RWPE2 (cell line): ENCODE data around the gene WNT3A.

Experiments used
- ATAC-seq: fragments of 200-7000 bp; cut with Tn5 transposase; 3 replicates; pipeline ENCODE4 v1.9.1; 2021; ENCODE audit warnings: low read depth
- DNase-seq: peaks from one replicate; pipeline ENCODE4 v3.0.0-alpha.2; 2020; ENCODE audit warnings: low spot score
- H3K27ac ChIP-seq: fragments of 450-650 bp; 2 replicates; pipeline ENCODE4 v1.5.1; 2017; ENCODE audit warnings: mild to moderate bottlenecking; ENCODE audit not compliant: poor library complexity, severe bottlenecking
- H3K27me3 ChIP-seq: fragments of 250-450 bp; sonication (Bioruptor Pico); 2 replicates; pipeline ENCODE4 v1.5.1; 2021; ENCODE audit warnings: mild to moderate bottlenecking, moderate library complexity; ENCODE audit not compliant: insufficient read depth, poor library complexity, severe bottlenecking
- H3K36me3 ChIP-seq: fragments of 250-450 bp; sonication (Bioruptor Pico); 2 replicates; pipeline ENCODE4 v1.5.1; 2020; ENCODE audit warnings: low read depth, mild to moderate bottlenecking, moderate library complexity
- H3K4me1 ChIP-seq: fragments of 250-450 bp; sonication (Bioruptor Pico); 2 replicates; pipeline ENCODE4 v1.5.1; 2021; ENCODE audit warnings: mild to moderate bottlenecking, moderate library complexity; ENCODE audit not compliant: insufficient read depth, poor library complexity, severe bottlenecking
- H3K4me3 ChIP-seq: fragments of 250-450 bp; sonication (Bioruptor Pico); 2 replicates; pipeline ENCODE4 v1.5.1; 2021; ENCODE audit warnings: mild to moderate bottlenecking, moderate library complexity; ENCODE audit not compliant: severe bottlenecking
- H3K9me3 ChIP-seq: fragments of 250-450 bp; sonication (Bioruptor Pico); 2 replicates; pipeline ENCODE4 v1.5.1; 2021; ENCODE audit warnings: mild to moderate bottlenecking, moderate library complexity; ENCODE audit not compliant: severe bottlenecking
- TF ChIP-seq, protein P1 (sequence below): fragments of 450-650 bp; IDR thresholded peaks from one replicate; pipeline ENCODE4 v1.5.1; 2017; ENCODE audit warnings: mild to moderate bottlenecking, moderate library complexity; ENCODE audit not compliant: poor library complexity, severe bottlenecking

Gene WNT3A

DNA sequence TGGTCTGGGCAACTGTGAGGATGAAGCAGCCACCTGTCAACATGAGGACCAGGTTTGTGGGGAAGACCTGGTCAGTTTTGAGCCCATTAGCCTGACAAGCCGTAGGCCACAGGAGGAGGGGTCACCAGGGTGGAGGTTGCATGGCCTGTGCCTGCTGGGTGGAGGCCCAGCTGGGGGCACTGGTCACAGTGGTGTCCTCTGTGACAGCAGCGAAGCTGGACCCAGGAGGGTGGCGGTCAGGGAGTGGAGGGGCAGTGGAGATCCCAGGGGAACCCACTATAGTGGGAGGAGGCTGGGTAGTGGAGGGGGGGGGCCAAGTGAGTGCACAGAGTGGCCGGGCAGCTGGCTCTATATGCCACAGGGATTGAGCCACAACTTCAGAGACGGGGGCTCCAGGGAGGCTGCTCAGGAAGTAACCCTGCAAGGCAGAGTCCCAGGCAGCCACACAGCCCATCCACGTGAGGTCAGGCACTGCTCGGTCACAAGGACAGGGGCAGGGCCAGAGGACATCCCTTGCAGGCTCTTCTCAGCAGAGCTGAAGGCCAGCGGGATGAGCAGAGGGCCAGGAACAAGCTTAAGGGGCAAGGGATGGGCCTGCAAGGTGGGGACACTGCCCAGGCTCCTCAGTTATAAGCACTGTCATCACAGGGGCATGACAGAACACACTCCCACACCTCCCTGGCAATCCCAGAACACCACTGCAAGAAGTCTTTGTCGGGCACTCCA, 98.6 kb downstream of the WNT3A start:
- no peak overlapping the region for H3K27ac ChIP-seq
- no peak overlapping the region for H3K4me3 ChIP-seq
- TF ChIP-seq, protein P1, sequence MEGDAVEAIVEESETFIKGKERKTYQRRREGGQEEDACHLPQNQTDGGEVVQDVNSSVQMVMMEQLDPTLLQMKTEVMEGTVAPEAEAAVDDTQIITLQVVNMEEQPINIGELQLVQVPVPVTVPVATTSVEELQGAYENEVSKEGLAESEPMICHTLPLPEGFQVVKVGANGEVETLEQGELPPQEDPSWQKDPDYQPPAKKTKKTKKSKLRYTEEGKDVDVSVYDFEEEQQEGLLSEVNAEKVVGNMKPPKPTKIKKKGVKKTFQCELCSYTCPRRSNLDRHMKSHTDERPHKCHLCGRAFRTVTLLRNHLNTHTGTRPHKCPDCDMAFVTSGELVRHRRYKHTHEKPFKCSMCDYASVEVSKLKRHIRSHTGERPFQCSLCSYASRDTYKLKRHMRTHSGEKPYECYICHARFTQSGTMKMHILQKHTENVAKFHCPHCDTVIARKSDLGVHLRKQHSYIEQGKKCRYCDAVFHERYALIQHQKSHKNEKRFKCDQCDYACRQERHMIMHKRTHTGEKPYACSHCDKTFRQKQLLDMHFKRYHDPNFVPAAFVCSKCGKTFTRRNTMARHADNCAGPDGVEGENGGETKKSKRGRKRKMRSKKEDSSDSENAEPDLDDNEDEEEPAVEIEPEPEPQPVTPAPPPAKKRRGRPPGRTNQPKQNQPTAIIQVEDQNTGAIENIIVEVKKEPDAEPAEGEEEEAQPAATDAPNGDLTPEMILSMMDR, result no peak
- ATAC-seq, result no peak
- no peaks in the 10 kb centered on the region for H3K27me3 ChIP-seq
- H3K9me3 ChIP-seq, result no peaks in the 10 kb centered on the region
- no peaks in the 10 kb centered on the region; the same call in 1 of the 2 replicates for H3K36me3 ChIP-seq
- DNase-seq, result no peak
- no peaks in the 10 kb centered on the region for H3K4me1 ChIP-seq

DNA sequence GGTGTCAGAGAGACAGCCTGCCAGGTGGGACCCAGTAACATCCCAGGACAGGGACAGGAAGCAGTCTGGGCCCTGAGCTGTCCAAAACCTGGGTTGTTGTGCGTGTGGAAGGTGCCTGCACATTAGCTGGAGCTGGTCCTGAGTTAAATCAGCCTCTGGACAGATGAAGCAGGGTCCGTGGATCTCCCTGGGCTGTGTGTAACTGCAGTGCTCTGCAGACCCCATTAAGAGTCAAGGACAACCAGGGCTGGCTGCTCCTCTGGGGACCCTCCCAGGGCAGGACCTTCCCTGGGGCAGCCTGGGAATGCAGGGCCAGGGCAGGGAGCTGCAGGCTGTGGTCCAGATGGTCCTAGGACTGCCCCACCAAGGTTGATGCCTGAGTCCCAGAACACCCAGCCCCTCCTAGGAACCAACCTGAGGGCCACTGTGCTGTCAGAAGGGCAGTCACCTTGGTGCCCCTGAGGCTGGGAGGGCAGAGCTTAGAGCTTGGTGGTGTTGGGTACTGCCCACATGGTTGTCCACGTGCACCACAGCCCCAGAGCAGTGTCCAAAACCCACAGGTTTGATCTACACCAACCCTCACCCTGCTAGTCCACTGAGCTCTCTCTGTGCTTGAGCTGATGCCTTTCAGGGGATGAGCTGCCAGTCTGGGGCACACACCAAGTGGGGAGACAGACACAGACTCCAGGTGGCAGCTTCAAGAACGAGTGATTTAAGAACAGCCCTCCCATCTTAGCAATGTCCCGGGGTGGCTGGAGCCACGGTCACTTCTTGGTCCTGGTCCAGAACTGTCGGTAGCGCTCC, 99.4 kb downstream of the WNT3A start:
- Histone ChIP-seq H3K4me3 (no peak overlapping the region), H3K27me3 (no peaks in the 10 kb centered on the region), H3K36me3 (no peaks in the 10 kb centered on the region), H3K4me1 (no peaks in the 10 kb centered on the region), H3K27ac (no peak overlapping the region), H3K9me3 (no peaks in the 10 kb centered on the region)
- ATAC-seq (no peak), DNase-seq (no peak)
- TF ChIP-seq, protein P1, result no peak

DNA sequence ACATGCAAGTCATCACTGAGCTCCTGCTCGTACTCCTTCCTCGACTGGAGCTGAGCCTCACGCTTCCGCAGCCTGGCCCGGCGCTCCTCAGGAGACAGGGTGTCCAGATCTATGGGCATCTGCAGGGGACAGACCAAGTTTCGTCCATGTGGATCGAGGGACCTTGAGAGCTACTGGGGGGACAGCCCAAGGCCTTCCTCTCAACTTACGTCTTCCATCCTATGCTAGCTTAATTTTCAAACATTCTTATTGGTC, 99.9 kb downstream of the WNT3A start:
- TF ChIP-seq, protein P1, result no peak
- Histone ChIP-seq H3K27me3 (no peaks in the 10 kb centered on the region), H3K9me3 (no peaks in the 10 kb centered on the region), H3K4me3 (no peak overlapping the region), H3K4me1 (no peaks in the 10 kb centered on the region), H3K27ac (no peak overlapping the region), H3K36me3 (no peaks in the 10 kb centered on the region)
- no peak for ATAC-seq
- DNase-seq, result no peak

DNA sequence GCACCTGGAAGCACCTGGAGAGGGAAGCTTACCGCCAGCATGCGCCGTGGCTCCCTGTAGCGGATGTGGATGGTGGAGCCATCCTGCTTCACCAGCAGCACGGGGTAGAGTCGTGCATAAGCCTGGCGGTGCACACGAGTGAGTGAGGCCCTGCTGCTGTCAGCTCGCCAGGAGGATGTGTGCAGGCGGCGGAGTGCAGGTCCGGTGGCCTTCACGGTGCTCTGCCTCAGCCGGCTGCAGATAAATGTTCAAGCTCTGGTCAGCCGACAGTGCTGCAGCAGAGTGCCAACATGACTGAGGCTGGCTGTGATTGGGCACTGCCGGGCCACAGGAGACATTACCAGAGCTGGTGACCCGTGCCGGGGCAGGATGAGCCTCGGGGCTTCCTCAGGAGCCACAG, 100.8 kb downstream of the WNT3A start:
- no peak for ATAC-seq
- H3K4me3 ChIP-seq, result no peak overlapping the region

More for the DNA sequence above, 100.8 kb downstream of the WNT3A start:
- Histone ChIP-seq H3K4me1 (no peaks in the 10 kb centered on the region), H3K27ac (no peak overlapping the region), H3K27me3 (no peaks in the 10 kb centered on the region), H3K9me3 (no peaks in the 10 kb centered on the region), H3K36me3 (no peaks in the 10 kb centered on the region)
- DNase-seq, result no peak
- TF ChIP-seq, protein P1, result no peak
